Fibroblast of skin of right biceps (primary cell): ENCODE measurements around the gene KDM4B.

ENCODE experiments used
- DNase-seq: peaks from one replicate; pipeline ENCODE4 v3.0.0-alpha.2; 2013

The KDM4B gene

DNA sequence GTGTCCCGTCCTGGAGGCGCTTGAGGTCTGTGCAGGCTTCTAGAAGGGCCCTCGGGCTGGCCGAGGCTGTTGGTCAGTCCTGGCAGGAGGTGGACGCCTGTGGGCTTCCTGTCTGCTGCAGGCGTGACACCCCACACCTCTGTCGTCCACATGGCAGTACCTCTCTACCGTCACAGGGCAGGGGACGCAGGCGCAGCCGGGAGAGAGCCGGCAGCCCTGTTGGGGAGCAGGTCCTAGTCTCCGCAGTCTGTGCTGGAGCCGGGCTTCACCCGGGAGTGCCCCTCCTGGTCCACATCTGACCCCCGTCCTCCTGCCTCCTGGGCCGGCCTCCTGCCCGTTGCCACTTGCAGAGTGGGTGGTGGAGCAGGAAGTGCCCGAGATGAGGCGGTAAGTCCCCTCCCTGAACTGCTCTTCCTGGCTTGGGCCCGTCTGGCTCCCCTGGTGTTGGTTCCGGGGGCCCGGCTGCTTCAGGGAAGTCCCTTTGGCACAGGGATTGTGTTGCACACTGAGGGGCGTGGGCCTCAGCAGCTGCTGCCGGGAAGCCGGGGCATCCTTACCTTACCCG is 106.0 kb downstream of the KDM4B start:
- no peak for DNase-seq

GRCh38 chr19:5075597-5075996 is 106.7 kb downstream of the KDM4B start:
- DNase-seq = no peak

DNA sequence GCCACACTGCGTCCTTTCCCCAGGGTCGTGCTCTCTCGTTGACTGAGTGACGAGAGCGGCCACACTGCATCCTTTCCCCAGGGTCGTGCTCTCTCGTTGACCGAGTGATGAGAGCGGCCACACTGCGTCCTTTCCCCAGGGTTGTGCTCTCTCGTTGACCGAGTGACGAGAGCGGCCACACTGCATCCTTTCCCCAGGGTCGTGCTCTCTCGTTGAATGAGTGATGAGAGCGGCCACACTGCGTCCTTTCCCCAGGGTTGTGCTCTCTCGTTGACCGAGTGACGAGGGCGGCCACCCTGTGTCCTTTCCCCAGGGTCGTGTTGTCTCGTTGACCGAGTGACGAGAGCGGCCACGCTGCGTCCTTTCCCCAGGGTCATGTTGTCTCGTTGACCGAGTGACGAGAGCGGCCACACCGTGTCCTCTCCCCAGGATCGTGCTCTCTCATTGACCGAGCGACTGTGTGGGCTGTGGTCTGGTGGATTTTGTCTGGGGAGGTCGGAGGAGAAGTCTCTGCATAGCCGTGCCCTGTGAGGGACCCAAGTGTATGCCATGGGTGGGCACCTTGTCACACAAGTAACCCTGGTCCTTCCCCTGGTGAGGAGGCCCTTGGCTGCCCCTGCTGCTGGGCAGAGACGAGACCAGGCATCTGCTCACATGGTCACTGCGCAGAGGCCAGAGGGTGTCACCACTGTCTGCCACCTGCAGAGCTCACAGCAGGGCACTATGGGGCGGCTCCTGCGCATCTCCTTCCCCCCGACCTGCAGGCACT is 107.7 kb downstream of the KDM4B start:
- DNase-seq = no peak

DNA sequence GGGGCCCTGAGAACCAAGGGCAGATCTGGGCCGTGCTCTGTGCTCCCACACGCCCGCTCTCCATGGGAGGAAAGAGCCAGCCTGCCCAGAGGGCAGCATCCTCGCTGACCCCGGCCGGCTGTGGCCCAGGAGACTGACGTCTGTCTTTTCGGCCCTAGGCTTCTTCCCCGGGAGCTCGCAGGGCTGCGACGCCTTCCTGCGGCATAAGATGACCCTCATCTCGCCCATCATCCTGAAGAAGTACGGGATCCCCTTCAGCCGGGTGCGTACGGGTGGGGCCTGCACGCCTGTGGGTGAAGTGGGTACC is 108.2 kb downstream of the KDM4B start:
- DNase-seq = no peak

DNA sequence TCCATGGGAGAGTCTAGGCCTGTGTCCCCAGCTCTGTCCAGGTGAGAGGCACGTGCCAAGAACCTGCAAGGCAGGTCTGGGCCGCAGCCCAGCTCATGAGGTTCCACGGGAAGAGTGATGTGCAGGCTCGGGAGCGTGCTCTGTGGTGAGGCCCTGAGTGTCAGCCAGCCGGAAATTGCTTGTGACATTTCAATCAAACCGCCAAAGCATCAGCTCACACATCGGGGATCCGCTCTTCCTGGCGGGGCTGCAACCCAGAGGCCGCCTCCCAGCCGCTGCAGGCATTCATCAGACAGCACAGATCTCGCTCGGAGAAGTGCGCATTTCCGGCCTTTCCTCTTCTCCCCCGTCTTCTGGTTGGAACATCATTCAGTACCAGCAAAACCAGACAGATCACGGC is 109.3 kb downstream of the KDM4B start:
- DNase-seq = peak; percentile 20

- no peak for DNase-seq
These were observed 109.8 kb downstream of the KDM4B start for GRCh38 chr19:5078666-5079065.

GRCh38 chr19:5079071-5079774 is 110.3 kb downstream of the KDM4B start:
- no peak for DNase-seq

DNA sequence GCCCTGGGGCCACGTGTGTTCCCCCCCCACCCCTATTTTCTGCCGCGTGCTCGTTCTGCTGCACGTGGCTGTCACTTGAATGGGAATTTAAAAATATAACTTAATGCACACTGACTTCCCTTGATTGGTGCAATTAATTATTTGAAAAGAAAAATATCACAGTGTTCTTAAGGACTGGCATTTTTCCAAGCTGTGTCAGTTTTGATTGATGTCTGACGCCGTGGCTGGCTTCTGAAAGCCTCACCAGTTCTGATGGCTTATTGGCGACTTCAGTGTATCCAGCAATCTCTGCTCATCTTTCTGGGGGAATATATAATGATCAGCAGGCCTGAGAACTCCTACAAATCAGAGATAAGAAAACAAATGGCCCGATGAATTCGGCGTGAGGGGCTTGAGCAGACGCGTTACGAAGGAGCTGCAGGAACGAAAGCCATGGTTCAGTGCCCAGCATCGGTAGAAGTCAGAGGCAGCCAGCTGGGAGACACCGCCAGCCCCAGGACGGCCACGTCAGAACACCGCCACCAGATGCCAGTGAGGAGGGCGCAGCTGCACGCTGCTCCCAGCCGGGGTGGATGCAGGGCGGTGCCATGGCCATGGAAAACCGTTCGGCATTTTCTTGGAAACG is 111.2 kb downstream of the KDM4B start:
- no peak for DNase-seq

DNA sequence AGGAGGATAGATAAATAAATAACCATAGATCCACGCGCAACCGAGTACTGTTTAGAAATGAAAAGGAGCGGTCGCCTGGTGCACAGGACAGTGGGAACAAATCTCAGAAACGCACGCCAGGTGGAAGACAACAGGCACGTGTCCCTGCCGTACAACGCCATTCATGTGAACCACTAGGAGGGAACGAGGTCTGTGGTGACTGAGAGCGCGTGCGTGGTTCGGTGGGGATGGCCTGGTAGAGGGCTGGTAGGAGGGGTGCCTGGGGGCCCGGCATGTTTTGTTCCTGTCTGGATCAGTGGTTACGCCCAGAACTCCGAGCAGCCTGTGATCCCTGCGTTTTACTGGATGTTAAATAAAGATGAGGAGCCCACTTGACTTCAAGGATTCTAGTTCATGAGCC is 111.9 kb downstream of the KDM4B start:
- DNase-seq = no peak

- DNase-seq = no peak
These were observed 112.7 kb downstream of the KDM4B start for GRCh38 chr19:5081443-5082161.

GRCh38 chr19:5083547-5083965 is 114.6 kb downstream of the KDM4B start:
- DNase-seq = no peak

DNA sequence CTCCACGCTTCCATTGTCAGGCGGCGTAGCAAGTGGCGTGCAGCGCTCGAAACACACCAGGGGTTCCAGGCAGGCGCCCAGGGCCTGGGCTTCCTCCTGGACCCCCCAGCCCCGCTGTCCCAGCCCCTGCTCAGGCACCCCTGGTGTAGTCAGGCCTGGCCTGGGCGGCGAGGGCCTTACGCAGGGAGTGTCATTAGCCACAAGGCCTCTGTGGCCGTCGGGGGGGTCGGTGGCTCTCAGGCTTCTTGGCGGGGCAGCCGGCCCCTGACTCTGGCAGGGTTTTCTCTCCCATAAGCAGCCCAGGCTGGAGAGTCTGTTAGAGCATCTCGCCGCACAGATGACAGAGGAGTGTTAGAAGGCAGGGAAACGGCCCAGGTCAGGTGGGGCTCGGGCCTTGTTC is 116.7 kb downstream of the KDM4B start:
- no peak for DNase-seq

- no peak for DNase-seq
These were observed 117.3 kb downstream of the KDM4B start for GRCh38 chr19:5086230-5086629.

DNA sequence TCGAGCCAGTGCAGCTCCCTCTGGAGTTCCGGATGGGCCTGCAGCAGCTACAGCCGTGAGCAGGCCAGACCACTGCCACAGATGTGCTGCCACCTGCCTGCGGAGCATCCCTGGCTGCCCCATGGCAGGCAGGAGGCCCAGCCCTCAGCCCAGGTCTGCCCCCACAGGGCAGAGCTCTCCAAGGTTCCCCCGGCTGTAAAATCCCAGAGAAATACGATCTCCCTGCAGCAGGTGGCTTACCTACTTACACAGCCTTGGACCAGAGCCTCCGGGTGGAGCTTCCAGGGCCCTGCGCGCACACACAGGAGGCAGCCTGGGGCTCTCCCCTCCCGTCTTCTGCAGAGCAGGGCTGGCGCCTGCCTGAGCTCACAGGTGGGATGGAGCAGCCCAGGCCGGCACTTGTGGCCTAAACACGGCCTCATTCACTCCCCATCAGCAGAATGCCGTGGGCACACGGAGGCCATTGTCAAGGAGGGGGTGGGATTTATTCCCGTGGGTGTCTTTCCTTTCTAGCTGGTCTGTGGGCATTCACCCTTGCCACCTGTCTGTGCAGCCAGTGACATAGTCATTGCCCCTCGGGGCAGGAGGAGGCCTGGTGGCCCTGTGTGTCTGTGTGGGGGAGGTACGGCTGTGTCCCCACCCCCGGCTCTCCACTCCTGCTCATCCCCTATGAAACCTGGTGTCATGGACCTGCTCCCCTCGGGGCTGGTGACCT is 118.0 kb downstream of the KDM4B start:
- DNase-seq = no peak

DNA sequence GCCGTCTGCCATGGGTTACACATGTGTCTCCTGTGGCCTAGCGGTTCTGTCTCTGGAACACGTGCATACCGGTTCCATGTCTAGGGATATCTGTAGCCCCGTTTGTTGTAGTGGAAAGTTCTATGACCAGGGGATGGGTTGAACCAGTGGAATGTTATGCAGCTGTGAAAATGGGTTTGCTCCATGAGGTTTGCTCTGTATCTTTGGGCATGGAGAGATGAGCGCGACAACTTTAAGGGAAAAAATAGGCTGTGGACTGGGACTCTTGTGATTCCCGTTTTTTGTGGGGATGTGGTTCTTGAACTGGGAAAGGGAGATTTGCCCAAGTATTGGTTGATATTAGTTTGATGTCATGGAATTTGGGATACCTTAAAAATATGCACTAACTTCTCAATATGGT is 120.4 kb downstream of the KDM4B start:
- no peak for DNase-seq

DNA sequence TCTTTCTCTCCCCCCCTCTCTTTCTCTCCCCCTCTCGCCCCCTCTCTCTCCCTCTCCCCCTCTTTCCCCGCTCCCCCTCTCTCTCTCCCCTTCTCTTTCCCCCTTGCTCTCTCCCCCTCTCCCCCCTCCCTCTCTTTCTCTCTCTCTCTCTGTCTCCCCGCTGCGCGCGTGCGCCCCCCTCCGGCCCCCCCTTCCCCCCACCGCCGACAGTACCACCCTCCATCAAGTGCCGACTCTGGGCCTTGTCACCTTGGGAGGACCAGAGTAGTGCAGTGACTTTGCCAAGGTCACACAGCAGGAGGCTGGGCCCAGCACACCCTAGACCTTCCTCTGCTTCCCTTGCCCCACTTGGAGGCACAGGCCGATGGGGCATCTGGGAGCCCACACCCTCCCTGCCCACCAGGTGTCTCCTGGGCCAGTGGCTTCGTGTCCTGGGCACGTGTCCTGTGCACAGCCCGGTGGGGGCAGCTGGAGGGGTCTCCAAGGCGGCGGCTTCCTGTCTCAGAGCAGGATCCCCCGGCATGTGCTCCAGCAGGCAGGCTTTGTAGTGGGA is 121.6 kb downstream of the KDM4B start:
- no peak for DNase-seq

DNA sequence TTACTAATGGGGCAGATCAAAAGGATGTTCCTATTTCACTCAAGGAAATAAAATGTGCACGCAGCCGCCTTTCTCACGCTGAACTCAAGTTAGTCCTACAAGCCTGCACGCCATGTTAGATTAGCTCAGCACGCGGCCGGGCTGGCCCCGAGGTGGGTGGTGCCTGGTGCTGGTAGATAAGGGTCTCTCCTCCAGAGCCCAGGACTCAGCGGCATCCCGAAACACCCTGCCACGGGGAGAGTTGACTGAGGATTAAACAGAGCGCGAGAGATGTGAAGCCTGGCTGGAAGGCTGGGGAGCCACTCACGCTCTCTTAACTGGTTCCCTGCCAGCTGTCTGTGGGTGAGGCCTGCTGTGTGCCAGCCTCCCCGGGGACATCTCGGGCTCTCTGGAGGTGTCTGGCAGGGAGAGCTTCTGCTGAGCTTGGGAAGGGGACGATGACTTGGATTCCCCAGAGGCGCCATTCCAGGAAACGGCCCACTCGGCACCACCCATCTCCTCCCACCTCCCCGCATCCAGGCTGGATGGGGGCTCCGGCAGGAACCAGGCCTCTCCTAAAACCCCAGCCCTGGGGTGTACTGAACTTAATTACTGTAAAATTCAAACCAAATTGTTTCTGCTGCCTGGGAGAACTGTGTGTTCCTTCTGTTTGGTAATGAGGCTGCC is 122.2 kb downstream of the KDM4B start:
- DNase-seq = peak; percentile 69

- no peak for DNase-seq
These were observed 123.0 kb downstream of the KDM4B start for GRCh38 chr19:5091684-5092480.

GRCh38 chr19:5092481-5092843 is 123.5 kb downstream of the KDM4B start:
- DNase-seq = no peak

DNA sequence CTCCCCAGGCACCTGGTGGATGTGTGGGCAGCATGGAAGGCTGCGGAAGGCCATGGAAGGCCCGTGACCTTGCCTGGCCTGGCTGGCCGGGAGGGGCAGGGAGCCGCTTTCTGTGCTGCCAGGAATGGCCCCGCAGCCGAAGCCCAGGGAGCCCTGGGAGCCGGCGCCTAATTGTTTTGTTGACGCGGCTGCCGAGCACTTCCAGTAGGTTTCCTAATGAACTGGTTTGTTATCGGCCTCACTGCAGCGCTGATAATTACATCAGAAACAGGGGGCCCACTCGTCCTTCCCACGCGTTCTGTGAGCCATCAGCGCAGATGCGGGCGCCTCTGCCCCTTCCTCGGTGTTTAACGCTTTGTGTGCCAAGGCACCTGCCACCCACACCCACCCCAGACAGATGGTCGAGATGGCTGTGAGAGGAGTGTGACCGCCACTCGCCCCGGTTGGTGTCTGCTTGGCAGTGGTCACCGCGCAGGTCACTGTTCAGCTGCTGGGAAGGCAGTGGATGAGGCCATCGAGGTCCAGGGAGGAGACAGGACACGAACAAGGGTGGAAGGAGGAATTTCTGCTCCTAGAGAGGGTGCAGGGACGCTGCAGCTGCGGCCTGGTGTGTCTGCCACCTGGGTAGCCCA is 124.5 kb downstream of the KDM4B start:
- DNase-seq = no peak
